Thoracic aorta (tissue), 2 donors: ENCODE measurements around the gene NRDE2. TPM values are rescaled to one million over a fixed set of nuclear protein-coding genes. Genes with fewer than 3 reads are reported as not detected.

Experiments
- ATAC-seq: fragments of 150-250 bp; one replicate; pipeline ENCODE4 v1.8.0; 2017; ENCODE audit warnings: low read depth; ENCODE audit not compliant: insufficient number of reproducible peaks, low FRiP score
- DNase-seq: peaks from one replicate; pipeline ENCODE4 v3.0.0-alpha.2; 2020; ENCODE audit warnings: low spot score
- H3K27ac ChIP-seq, 2 donors: fragments of 200-600 bp; sonication (generic); 1 replicate in 1 of 2; 2 replicates in 1 of 2; pipeline ENCODE4 v1.5.1; 2016; ENCODE audit warnings: mild to moderate bottlenecking in 2 of 2, moderate library complexity in 2 of 2
- H3K27me3 ChIP-seq: fragments of 200-600 bp; sonication (generic); replicated peaks from 2 replicates; pipeline ENCODE4 v1.6.0; 2016; ENCODE audit warnings: mild to moderate bottlenecking; ENCODE audit not compliant: insufficient read depth
- H3K36me3 ChIP-seq: fragments of 200-600 bp; sonication (generic); one replicate; pipeline ENCODE4 v1.5.1; 2016
- H3K4me1 ChIP-seq, 2 donors: fragments of 200-600 bp; sonication (generic); 1 replicate in 1 of 2; 2 replicates in 1 of 2; pipeline versions ENCODE4 v1.5.1 to v1.6.0; 2016; ENCODE audit warnings: low read depth in 2 of 2, mild to moderate bottlenecking in 1 of 2; ENCODE audit not compliant: control insufficient read depth in 1 of 2
- H3K4me3 ChIP-seq: fragments of 200-600 bp; sonication (generic); 2 replicates; pipeline ENCODE4 v1.5.1; 2016; ENCODE audit warnings: mild to moderate bottlenecking
- H3K9me3 ChIP-seq: fragments of 200-600 bp; sonication (generic); 2 replicates; pipeline ENCODE4 v1.5.1; 2016
- CTCF ChIP-seq: fragments of 200-600 bp; sonication (generic); IDR thresholded peaks from one replicate; pipeline ENCODE4 v1.5.1; 2019; ENCODE audit warnings: antibody characterized with exemption
- total RNA-seq, 2 donors: library from RNA; depleted of rRNA; stranded (reverse); fragments of >200 nt; gene quantifications; one replicate each; pipeline versions ENCODE4 v1.1.0 to v1.2.3, GENCODE V29; 2016

The NRDE2 gene
- total RNA-seq, 2 donors from 2014 or later, result 16.8 to 21.2 TPM

GRCh38 chr14:90330203-90331196 lies 1.2 kb downstream of the NRDE2 start:
- Histone ChIP-seq H3K36me3 (no peaks in the 10 kb centered on the region), H3K4me3 (peak overlapping the region; percentile 86), H3K27ac (peak overlapping the region; percentile 79 to 85), H3K27me3 (no peaks in the 10 kb centered on the region), H3K4me1 (peaks cover 0 to 17% of the 10 kb centered on the region in 2 donors), H3K9me3 (no peaks in the 10 kb centered on the region)
- no peak for DNase-seq
- TF ChIP-seq CTCF, result no peak
- no peak for ATAC-seq

GRCh38 chr14:90321891-90322290 lies 9.8 kb downstream of the NRDE2 start:
- no peak overlapping the region for H3K4me3 ChIP-seq
- H3K27ac ChIP-seq, result no peak overlapping the region
- ATAC-seq (no peak), DNase-seq (no peak)
- H3K4me1 ChIP-seq, result peaks cover 3 to 9% of the 10 kb centered on the region in 2 donors
- H3K27me3 ChIP-seq, result no peaks in the 10 kb centered on the region
- TF ChIP-seq CTCF, result no peak
- H3K36me3 ChIP-seq, result no peaks in the 10 kb centered on the region
- H3K9me3 ChIP-seq, result no peaks in the 10 kb centered on the region

- H3K4me1 ChIP-seq, result no peaks in the 10 kb centered on the region
- H3K27me3 ChIP-seq, result no peaks in the 10 kb centered on the region
- H3K4me3 ChIP-seq, result no peak overlapping the region
- DNase-seq (no peak), ATAC-seq (no peak)
- H3K27ac ChIP-seq, result no peak overlapping the region
- peaks cover 8% of the 10 kb centered on the region for H3K36me3 ChIP-seq
- TF ChIP-seq CTCF, result no peak
- H3K9me3 ChIP-seq, result no peaks in the 10 kb centered on the region
Measured at GRCh38 chr14:90319634-90320541, 11.9 kb downstream of the NRDE2 start.

GRCh38 chr14:90319173-90319572 lies 12.6 kb downstream of the NRDE2 start:
- H3K9me3 ChIP-seq, result no peaks in the 10 kb centered on the region
- DNase-seq (no peak), ATAC-seq (no peak)

More at GRCh38 chr14:90319173-90319572, 12.6 kb downstream of the NRDE2 start:
- no peak overlapping the region for H3K27ac ChIP-seq
- H3K27me3 ChIP-seq, result no peaks in the 10 kb centered on the region
- H3K4me3 ChIP-seq, result no peak overlapping the region
- peaks cover 11% of the 10 kb centered on the region for H3K36me3 ChIP-seq
- no peaks in the 10 kb centered on the region for H3K4me1 ChIP-seq
- no peak for TF ChIP-seq CTCF
